Breast epithelium (tissue), 3 donors: ENCODE measurements around the gene SMIM9.

Experiments used
- POLR2A ChIP-seq: fragments of 450-650 bp; IDR thresholded peaks from one replicate; pipeline ENCODE4 v1.6.1; 2016; ENCODE audit warnings: antibody characterized with exemption, mild to moderate bottlenecking, moderate library complexity
- POLR2AphosphoS5 ChIP-seq, 3 donors: sonication (generic); formaldehyde crosslinking; IDR thresholded peaks; one replicate each; pipeline ENCODE4 v1.6.1; 2017; ENCODE audit warnings: antibody characterized with exemption in 3 of 3
- TF ChIP-seq, protein P1 (sequence below), 3 donors: fragments of 450-650 bp; IDR thresholded peaks; one replicate each; pipeline ENCODE4 v1.5.1; 2016 to 2017; ENCODE audit warnings: antibody characterized with exemption in 3 of 3, mild to moderate bottlenecking in 3 of 3, moderate library complexity in 3 of 3

- TF ChIP-seq, protein P1, sequence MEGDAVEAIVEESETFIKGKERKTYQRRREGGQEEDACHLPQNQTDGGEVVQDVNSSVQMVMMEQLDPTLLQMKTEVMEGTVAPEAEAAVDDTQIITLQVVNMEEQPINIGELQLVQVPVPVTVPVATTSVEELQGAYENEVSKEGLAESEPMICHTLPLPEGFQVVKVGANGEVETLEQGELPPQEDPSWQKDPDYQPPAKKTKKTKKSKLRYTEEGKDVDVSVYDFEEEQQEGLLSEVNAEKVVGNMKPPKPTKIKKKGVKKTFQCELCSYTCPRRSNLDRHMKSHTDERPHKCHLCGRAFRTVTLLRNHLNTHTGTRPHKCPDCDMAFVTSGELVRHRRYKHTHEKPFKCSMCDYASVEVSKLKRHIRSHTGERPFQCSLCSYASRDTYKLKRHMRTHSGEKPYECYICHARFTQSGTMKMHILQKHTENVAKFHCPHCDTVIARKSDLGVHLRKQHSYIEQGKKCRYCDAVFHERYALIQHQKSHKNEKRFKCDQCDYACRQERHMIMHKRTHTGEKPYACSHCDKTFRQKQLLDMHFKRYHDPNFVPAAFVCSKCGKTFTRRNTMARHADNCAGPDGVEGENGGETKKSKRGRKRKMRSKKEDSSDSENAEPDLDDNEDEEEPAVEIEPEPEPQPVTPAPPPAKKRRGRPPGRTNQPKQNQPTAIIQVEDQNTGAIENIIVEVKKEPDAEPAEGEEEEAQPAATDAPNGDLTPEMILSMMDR (IDR thresholded peaks at IDR 0.05): no peak
- TF ChIP-seq POLR2AphosphoS5 (IDR thresholded peaks at IDR 0.05) (no peak), POLR2A (no peak)
Observed at GRCh38 chrX:154791939-154792338, 42.5 kb downstream of the SMIM9 start.
